ENCODE measurements around the gene SLC22A5. TPM values are rescaled to one million over a fixed set of nuclear protein-coding genes. Genes with fewer than 3 reads are reported as not detected.

SLC22A5 gene
- total RNA-seq, 1 experiment from 2014 or later = 3.6 TPM

DNA sequence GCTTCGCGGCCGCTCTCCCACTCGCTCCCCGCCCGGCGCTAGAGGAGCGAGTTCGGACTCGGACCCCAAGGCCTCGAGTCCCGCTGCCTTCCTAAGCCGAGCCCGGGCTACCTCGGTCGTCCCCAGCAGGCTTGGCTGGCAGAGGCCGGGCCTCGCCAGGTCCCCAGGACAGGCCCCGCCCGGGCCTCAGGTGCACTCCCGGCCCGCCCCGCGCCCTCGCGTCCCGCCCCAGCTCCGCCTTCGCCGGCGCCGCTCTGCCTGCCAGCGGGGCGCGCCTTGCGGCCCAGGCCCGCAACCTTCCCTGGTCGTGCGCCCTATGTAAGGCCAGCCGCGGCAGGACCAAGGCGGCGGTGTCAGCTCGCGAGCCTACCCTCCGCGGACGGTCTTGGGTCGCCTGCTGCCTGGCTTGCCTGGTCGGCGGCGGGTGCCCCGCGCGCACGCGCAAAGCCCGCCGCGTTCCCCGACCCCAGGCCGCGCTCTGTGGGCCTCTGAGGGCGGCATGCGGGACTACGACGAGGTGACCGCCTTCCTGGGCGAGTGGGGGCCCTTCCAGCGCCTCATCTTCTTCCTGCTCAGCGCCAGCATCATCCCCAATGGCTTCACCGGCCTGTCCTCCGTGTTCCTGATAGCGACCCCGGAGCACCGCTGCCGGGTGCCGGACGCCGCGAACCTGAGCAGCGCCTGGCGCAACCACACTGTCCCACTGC lies at the start of gene SLC22A5 (continued):
- TF ChIP-seq, protein P1, sequence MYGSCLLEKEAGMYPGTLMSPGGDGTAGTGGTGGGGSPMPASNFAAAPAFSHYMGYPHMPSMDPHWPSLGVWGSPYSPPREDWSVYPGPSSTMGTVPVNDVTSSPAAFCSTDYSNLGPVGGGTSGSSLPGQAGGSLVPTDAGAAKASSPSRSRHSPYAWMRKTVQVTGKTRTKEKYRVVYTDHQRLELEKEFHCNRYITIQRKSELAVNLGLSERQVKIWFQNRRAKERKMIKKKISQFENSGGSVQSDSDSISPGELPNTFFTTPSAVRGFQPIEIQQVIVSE (CRISPR knock-in tag; IDR thresholded peaks at IDR 0.05; ENCODE audit: borderline replicate concordance) = no peak
- peak; percentile 62 for TF ChIP-seq SP1 (CRISPR knock-in tag; conservative IDR thresholded peaks at IDR 0.05)
- TF ChIP-seq CBFB (CRISPR knock-in tag; IDR thresholded peaks at IDR 0.05; ENCODE audit: low read depth) = peak; percentile 94
- TF ChIP-seq SMAD4 (CRISPR knock-in tag; IDR thresholded peaks at IDR 0.05) = no peak
- no peak for TF ChIP-seq CREM (CRISPR knock-in tag; IDR thresholded peaks at IDR 0.05)
- TF ChIP-seq ZNF512 (CRISPR knock-in tag; IDR thresholded peaks at IDR 0.05; ENCODE audit: borderline replicate concordance) = 0 out of 2 replicates have a peak, but pooled peaks have one; percentile 26
- no peak for TF ChIP-seq TEAD4 (CRISPR knock-in tag; IDR thresholded peaks at IDR 0.05)
- TF ChIP-seq, protein P2, sequence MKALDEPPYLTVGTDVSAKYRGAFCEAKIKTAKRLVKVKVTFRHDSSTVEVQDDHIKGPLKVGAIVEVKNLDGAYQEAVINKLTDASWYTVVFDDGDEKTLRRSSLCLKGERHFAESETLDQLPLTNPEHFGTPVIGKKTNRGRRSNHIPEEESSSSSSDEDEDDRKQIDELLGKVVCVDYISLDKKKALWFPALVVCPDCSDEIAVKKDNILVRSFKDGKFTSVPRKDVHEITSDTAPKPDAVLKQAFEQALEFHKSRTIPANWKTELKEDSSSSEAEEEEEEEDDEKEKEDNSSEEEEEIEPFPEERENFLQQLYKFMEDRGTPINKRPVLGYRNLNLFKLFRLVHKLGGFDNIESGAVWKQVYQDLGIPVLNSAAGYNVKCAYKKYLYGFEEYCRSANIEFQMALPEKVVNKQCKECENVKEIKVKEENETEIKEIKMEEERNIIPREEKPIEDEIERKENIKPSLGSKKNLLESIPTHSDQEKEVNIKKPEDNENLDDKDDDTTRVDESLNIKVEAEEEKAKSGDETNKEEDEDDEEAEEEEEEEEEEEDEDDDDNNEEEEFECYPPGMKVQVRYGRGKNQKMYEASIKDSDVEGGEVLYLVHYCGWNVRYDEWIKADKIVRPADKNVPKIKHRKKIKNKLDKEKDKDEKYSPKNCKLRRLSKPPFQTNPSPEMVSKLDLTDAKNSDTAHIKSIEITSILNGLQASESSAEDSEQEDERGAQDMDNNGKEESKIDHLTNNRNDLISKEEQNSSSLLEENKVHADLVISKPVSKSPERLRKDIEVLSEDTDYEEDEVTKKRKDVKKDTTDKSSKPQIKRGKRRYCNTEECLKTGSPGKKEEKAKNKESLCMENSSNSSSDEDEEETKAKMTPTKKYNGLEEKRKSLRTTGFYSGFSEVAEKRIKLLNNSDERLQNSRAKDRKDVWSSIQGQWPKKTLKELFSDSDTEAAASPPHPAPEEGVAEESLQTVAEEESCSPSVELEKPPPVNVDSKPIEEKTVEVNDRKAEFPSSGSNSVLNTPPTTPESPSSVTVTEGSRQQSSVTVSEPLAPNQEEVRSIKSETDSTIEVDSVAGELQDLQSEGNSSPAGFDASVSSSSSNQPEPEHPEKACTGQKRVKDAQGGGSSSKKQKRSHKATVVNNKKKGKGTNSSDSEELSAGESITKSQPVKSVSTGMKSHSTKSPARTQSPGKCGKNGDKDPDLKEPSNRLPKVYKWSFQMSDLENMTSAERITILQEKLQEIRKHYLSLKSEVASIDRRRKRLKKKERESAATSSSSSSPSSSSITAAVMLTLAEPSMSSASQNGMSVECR (CRISPR knock-in tag; IDR thresholded peaks at IDR 0.05; ENCODE audit: borderline replicate concordance) = no peak

GRCh38 chr5:132319975-132320374 lies 49.5 kb upstream of the SLC22A5 start:
- H3K36me3 Mint-ChIP-seq = no peaks in the 10 kb centered on the region
- no peaks in the 10 kb centered on the region for H3K27me3 Mint-ChIP-seq (ENCODE audit: low read depth)
- peaks cover 19% of the 10 kb centered on the region for H3K4me1 Mint-ChIP-seq
- DNase-seq (ENCODE audit: low spot score) = no peak
- ChIA-PET CTCF (no interaction called here), POLR2A (no interaction called here)
- no peaks in the 10 kb centered on the region for H3K9me3 Mint-ChIP-seq
- no peak overlapping the region for H3K27ac Mint-ChIP-seq
- no peak overlapping the region for H3K4me3 Mint-ChIP-seq
- TF ChIP-seq TCF7 (CRISPR knock-in tag; IDR thresholded peaks at IDR 0.05; ENCODE audit: low read depth) (no peak), RELA (CRISPR knock-in tag; IDR thresholded peaks at IDR 0.05; ENCODE audit: borderline replicate concordance) (no peak), JUN (CRISPR knock-in tag; IDR thresholded peaks at IDR 0.05) (no peak)
- no peak for ATAC-seq

GRCh38 chr5:132321109-132321721 lies 48.3 kb upstream of the SLC22A5 start:
- H3K36me3 Mint-ChIP-seq = no peaks in the 10 kb centered on the region
- peaks cover 19% of the 10 kb centered on the region for H3K4me1 Mint-ChIP-seq
- no peaks in the 10 kb centered on the region for H3K9me3 Mint-ChIP-seq
- H3K27ac Mint-ChIP-seq = peak overlapping the region; percentile 40
- TF ChIP-seq, protein P3, sequence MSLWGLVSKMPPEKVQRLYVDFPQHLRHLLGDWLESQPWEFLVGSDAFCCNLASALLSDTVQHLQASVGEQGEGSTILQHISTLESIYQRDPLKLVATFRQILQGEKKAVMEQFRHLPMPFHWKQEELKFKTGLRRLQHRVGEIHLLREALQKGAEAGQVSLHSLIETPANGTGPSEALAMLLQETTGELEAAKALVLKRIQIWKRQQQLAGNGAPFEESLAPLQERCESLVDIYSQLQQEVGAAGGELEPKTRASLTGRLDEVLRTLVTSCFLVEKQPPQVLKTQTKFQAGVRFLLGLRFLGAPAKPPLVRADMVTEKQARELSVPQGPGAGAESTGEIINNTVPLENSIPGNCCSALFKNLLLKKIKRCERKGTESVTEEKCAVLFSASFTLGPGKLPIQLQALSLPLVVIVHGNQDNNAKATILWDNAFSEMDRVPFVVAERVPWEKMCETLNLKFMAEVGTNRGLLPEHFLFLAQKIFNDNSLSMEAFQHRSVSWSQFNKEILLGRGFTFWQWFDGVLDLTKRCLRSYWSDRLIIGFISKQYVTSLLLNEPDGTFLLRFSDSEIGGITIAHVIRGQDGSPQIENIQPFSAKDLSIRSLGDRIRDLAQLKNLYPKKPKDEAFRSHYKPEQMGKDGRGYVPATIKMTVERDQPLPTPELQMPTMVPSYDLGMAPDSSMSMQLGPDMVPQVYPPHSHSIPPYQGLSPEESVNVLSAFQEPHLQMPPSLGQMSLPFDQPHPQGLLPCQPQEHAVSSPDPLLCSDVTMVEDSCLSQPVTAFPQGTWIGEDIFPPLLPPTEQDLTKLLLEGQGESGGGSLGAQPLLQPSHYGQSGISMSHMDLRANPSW (CRISPR knock-in tag; conservative IDR thresholded peaks at IDR 0.05; ENCODE audit: low read depth) = no peak
- TF ChIP-seq JAZF1 (CRISPR knock-in tag; IDR thresholded peaks at IDR 0.05) (no peak), ELF4 (CRISPR knock-in tag; IDR thresholded peaks at IDR 0.05; ENCODE audit: low read depth) (no peak), ZNF423 (CRISPR knock-in tag; IDR thresholded peaks at IDR 0.05) (no peak), USF2 (CRISPR knock-in tag; IDR thresholded peaks at IDR 0.05) (no peak), ERG (CRISPR knock-in tag; IDR thresholded peaks at IDR 0.05) (no peak), OVOL2 (CRISPR knock-in tag; IDR thresholded peaks at IDR 0.05; ENCODE audit: borderline replicate concordance) (no peak)
- ATAC-seq = peak; percentile 34
- DNase-seq (ENCODE audit: low spot score) = no peak
- ChIA-PET CTCF (interaction anchor here (1.4 kb wide), 1 partner anchor 83 kb away, joined by 4 read pairs; no protein-coding TSS in a partner anchor), POLR2A (interaction anchor here (2.8 kb wide), 1 partner anchor 27 kb away, joined by 10 read pairs; the partner anchor contains the start of gene SLC22A4)
- no peak overlapping the region for H3K4me3 Mint-ChIP-seq
- no peaks in the 10 kb centered on the region for H3K27me3 Mint-ChIP-seq (ENCODE audit: low read depth)

Measured in WTC11 (cell line).